ENCODE results near the gene UTS2.

The UTS2 gene

GRCh38 chr1:7808253-7808844 lies 44.5 kb downstream of the UTS2 start:
- FAIRE-seq: no peak
- DNase-seq (ENCODE audit: insufficient read length): no peak

GRCh38 chr1:7805460-7805859 lies 47.4 kb downstream of the UTS2 start:
- FAIRE-seq (no peak), DNase-seq (ENCODE audit: insufficient read length) (no peak)
- TF ChIP-seq POLR2AphosphoS5 (IDR thresholded peaks at IDR 0.05; ENCODE audit: low read depth, low read length) (no peak), POLR2A (IDR thresholded peaks at IDR 0.05; ENCODE audit: low read depth, low read length) (no peak), TAF1 (IDR thresholded peaks at IDR 0.05; ENCODE audit: borderline replicate concordance, low read depth, low read length) (no peak)

More at GRCh38 chr1:7808253-7808844, 44.5 kb downstream of the UTS2 start:
- TF ChIP-seq TAF1 (IDR thresholded peaks at IDR 0.05; ENCODE audit: borderline replicate concordance, low read depth, low read length) (no peak), POLR2AphosphoS5 (IDR thresholded peaks at IDR 0.05; ENCODE audit: low read depth, low read length) (no peak), POLR2A (IDR thresholded peaks at IDR 0.05; ENCODE audit: low read depth, low read length) (no peak)
